CD14-positive monocyte (primary cell): ENCODE data around the gene SDR39U1. TPM values are rescaled to one million over a fixed set of nuclear protein-coding genes. Genes with fewer than 3 reads are reported as not detected.

ENCODE experiments used
- DNase-seq, 3 donors: peaks; one replicate each; pipeline ENCODE4 v3.0.0-alpha.2; 2011 to 2022
- H2AFZ ChIP-seq: 2 replicates; pipeline ENCODE4 v1.6.0; 2012; ENCODE audit warnings: mild to moderate bottlenecking, low read depth, low read length, inconsistent platforms; ENCODE audit not compliant: insufficient read depth, poor library complexity, severe bottlenecking
- H3K27ac ChIP-seq, 2 donors: 1 replicate in 1 of 2; 2 replicates in 1 of 2; pipeline ENCODE4 v1.5.1; 2012 to 2013; ENCODE audit warnings: low read length in 2 of 2, control low read depth in 1 of 2, inconsistent platforms in 1 of 2, low read depth in 1 of 2, mild to moderate bottlenecking in 1 of 2
- H3K27me3 ChIP-seq, 2 donors: one replicate each; pipeline versions ENCODE4 v1.6.0 to v1.6.1; 2011 to 2013; ENCODE audit warnings: low read length in 2 of 2; ENCODE audit not compliant: control insufficient read depth in 2 of 2, insufficient read depth in 2 of 2
- H3K36me3 ChIP-seq, 2 donors: replicated peaks in 1 of 2; 1 replicate in 1 of 2; 2 replicates in 1 of 2; pipeline versions ENCODE4 v1.5.1 to v1.6.1; 2012 to 2013; ENCODE audit warnings: low read length in 2 of 2, control low read depth in 1 of 2, inconsistent platforms in 1 of 2, mild to moderate bottlenecking in 1 of 2; ENCODE audit not compliant: insufficient read depth in 2 of 2, control insufficient read depth in 1 of 2
- H3K4me1 ChIP-seq, 2 donors: 1 replicate in 1 of 2; 2 replicates in 1 of 2; pipeline versions ENCODE4 v1.5.1 to v1.6.1; 2012 to 2013; ENCODE audit warnings: low read length in 2 of 2, control low read depth in 1 of 2, inconsistent platforms in 1 of 2, mild to moderate bottlenecking in 1 of 2, moderate library complexity in 1 of 2; ENCODE audit not compliant: insufficient read depth in 2 of 2, control insufficient read depth in 1 of 2
- H3K4me2 ChIP-seq: replicated peaks from 2 replicates; pipeline ENCODE3; 2012; ENCODE audit warnings: low read length, moderate library complexity, mild to moderate bottlenecking; ENCODE audit not compliant: poor library complexity, severe bottlenecking; ENCODE audit errors: extremely low read depth
- H3K4me3 ChIP-seq, 3 experiments: fragments of 200-600 bp in 1 of 3; sonication (generic) in 1 of 3; replicated peaks in 1 of 3; 1 replicate in 2 of 3; 2 replicates in 1 of 3; pipeline ENCODE4 v1.5.1; 2011 to 2013; ENCODE audit warnings: low read length in 3 of 3, mild to moderate bottlenecking in 3 of 3, control low read depth in 2 of 3, low read depth in 2 of 3, inconsistent platforms in 1 of 3, moderate library complexity in 1 of 3
- H3K79me2 ChIP-seq: 2 replicates; pipeline ENCODE4 v1.6.0; 2012; ENCODE audit warnings: mild to moderate bottlenecking, control low read depth, inconsistent platforms, low read length, moderate library complexity; ENCODE audit not compliant: insufficient read depth
- H3K9ac ChIP-seq: 2 replicates; pipeline ENCODE4 v1.6.0; 2017; ENCODE audit warnings: low read length, mild to moderate bottlenecking; ENCODE audit not compliant: insufficient read depth, poor library complexity, severe bottlenecking
- H3K9me3 ChIP-seq, 2 donors: replicated peaks in 1 of 2; 1 replicate in 1 of 2; 2 replicates in 1 of 2; pipeline versions ENCODE4 v1.5.1 to v1.6.1; 2012 to 2013; ENCODE audit warnings: low read length in 2 of 2, control low read depth in 1 of 2; ENCODE audit not compliant: control insufficient read depth in 1 of 2, insufficient read depth in 1 of 2
- H4K20me1 ChIP-seq: 2 replicates; pipeline ENCODE4 v1.6.0; 2012; ENCODE audit warnings: mild to moderate bottlenecking, low read length, control low read depth, moderate library complexity; ENCODE audit not compliant: insufficient read depth
- H3K27ac Mint-ChIP-seq, 7 donors: one replicate each; pipeline ENCODE4 v1.8.0; 2020; ENCODE audit warnings: mild to moderate bottlenecking in 7 of 7, mixed read lengths in 7 of 7, moderate library complexity in 6 of 7, inconsistent platforms in 2 of 7
- H3K27me3 Mint-ChIP-seq, 3 donors: one replicate each; pipeline ENCODE4 v1.8.0; 2021 to 2022; ENCODE audit warnings: low read depth in 3 of 3, mild to moderate bottlenecking in 3 of 3, mixed read lengths in 3 of 3, moderate library complexity in 3 of 3, inconsistent platforms in 1 of 3
- H3K36me3 Mint-ChIP-seq, 2 donors: one replicate each; pipeline ENCODE4 v1.8.0; 2020; ENCODE audit warnings: mixed read lengths in 2 of 2, inconsistent platforms in 1 of 2, mild to moderate bottlenecking in 1 of 2
- H3K4me1 Mint-ChIP-seq: one replicate; pipeline ENCODE4 v1.8.0; 2020; ENCODE audit warnings: mild to moderate bottlenecking, mixed read lengths
- H3K4me3 Mint-ChIP-seq, 2 donors: one replicate each; pipeline ENCODE4 v1.8.0; 2020; ENCODE audit warnings: mild to moderate bottlenecking in 2 of 2, mixed read lengths in 2 of 2, moderate library complexity in 1 of 2
- H3K9me3 Mint-ChIP-seq, 7 donors: one replicate each; pipeline ENCODE4 v1.8.0; 2020 to 2022; ENCODE audit warnings: mixed read lengths in 7 of 7, mild to moderate bottlenecking in 6 of 7, moderate library complexity in 6 of 7, inconsistent platforms in 2 of 7
- WGBS: methylation state at CpG from one replicate; pipeline ENCODE4 v1.1.5; 2013; ENCODE audit warnings: missing lambda C conversion rate; ENCODE audit not compliant: insufficient coverage; 5-methylcytosine and 5-hydroxymethylcytosine counted together
- intact Hi-C, 2 donors: fragments of 100-400 bp; cut with micrococcal nuclease; formaldehyde crosslinking; loops; one replicate each; pipeline versions ENCODE4 v1.15.0 to v1.15.1; 2023
- polyA plus RNA-seq, 3 donors: library from polyadenylated mRNA; depleted of rRNA in 1 of 3; unstranded in 2 of 3; stranded (reverse) in 1 of 3; fragments of 300-500 nt in 2 of 3; fragments of >200 nt in 1 of 3; fragmentation: Illumina TruSeq in 2 of 3; gene quantifications; 1 replicate in 2 of 3; 2 replicates in 1 of 3; pipeline ENCODE4 v1.2.3, GENCODE V29; 2012 to 2021
- TF ChIP-seq, protein P1 (sequence below): fragments of 200-600 bp; IDR thresholded peaks from one replicate; pipeline ENCODE4 v1.8.0; 2022; ENCODE audit warnings: antibody characterized with exemption, mild to moderate bottlenecking

The SDR39U1 gene
- polyA plus RNA-seq, 3 donors = 37.3 to 110 (median 39.2) TPM

- Histone ChIP-seq H3K4me1 (no peaks in the 10 kb centered on the region), H4K20me1 (no peaks in the 10 kb centered on the region), H2AFZ (no peak overlapping the region), H3K9me3 (no peaks in the 10 kb centered on the region), H3K9ac (no peak overlapping the region), H3K4me2 (no peak overlapping the region), H3K36me3 (no peaks in the 10 kb centered on the region), H3K27me3 (no peaks in the 10 kb centered on the region), H3K79me2 (no peaks in the 10 kb centered on the region), H3K27ac (no peak overlapping the region), H3K4me3 (no peak overlapping the region)
- no peak for DNase-seq
- Mint-ChIP-seq H3K9me3 (peaks cover 0 to 5% (median 0%) of the 10 kb centered on the region in 7 donors), H3K4me1 (no peaks in the 10 kb centered on the region), H3K4me3 (no peak overlapping the region), H3K36me3 (no peaks in the 10 kb centered on the region), H3K27me3 (peaks cover 0 to 4% (median 0%) of the 10 kb centered on the region in 3 donors), H3K27ac (no peak overlapping the region)
- WGBS = 78% methylated on average over 1 of the region's 5 CpGs
- intact Hi-C loops = no loop called here
- TF ChIP-seq, protein P1, sequence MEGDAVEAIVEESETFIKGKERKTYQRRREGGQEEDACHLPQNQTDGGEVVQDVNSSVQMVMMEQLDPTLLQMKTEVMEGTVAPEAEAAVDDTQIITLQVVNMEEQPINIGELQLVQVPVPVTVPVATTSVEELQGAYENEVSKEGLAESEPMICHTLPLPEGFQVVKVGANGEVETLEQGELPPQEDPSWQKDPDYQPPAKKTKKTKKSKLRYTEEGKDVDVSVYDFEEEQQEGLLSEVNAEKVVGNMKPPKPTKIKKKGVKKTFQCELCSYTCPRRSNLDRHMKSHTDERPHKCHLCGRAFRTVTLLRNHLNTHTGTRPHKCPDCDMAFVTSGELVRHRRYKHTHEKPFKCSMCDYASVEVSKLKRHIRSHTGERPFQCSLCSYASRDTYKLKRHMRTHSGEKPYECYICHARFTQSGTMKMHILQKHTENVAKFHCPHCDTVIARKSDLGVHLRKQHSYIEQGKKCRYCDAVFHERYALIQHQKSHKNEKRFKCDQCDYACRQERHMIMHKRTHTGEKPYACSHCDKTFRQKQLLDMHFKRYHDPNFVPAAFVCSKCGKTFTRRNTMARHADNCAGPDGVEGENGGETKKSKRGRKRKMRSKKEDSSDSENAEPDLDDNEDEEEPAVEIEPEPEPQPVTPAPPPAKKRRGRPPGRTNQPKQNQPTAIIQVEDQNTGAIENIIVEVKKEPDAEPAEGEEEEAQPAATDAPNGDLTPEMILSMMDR = no peak
Observed at GRCh38 chr14:24463017-24463883, 20.7 kb upstream of the SDR39U1 start.

DNA sequence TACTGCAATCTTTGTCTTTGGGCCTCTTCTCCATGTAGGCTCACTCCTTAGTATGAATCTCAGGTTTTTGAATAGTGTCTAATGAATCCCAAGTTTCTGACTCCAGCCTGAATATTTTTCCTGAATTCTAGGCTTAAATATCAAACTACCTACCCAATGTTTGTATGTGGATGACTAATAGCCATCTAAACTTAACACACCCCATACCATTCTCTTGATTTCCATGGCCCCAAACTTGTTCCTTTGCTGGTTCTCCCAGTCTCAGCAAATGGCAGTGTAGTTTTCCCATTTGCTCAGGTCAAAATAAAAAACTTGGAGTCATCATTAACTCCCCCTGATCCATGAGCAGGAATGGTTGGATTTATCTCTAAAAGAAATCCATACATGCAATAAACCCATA, 18.8 kb upstream of the SDR39U1 start:
- Histone ChIP-seq H3K4me2 (no peak overlapping the region), H3K4me3 (no peak overlapping the region), H3K36me3 (no peaks in the 10 kb centered on the region), H2AFZ (no peak overlapping the region), H3K9ac (no peak overlapping the region), H4K20me1 (no peaks in the 10 kb centered on the region), H3K79me2 (no peaks in the 10 kb centered on the region), H3K9me3 (no peaks in the 10 kb centered on the region), H3K4me1 (no peaks in the 10 kb centered on the region), H3K27ac (no peak overlapping the region), H3K27me3 (no peaks in the 10 kb centered on the region)
- peaks cover 0 to 5% (median 1%) of the 10 kb centered on the region in 7 donors for H3K9me3 Mint-ChIP-seq
- intact Hi-C loops = no loop called here
- peaks cover 0 to 4% (median 0%) of the 10 kb centered on the region in 3 donors for H3K27me3 Mint-ChIP-seq
- H3K27ac Mint-ChIP-seq = no peak overlapping the region
- H3K36me3 Mint-ChIP-seq = no peaks in the 10 kb centered on the region
- no peak overlapping the region for H3K4me3 Mint-ChIP-seq
- no peaks in the 10 kb centered on the region for H3K4me1 Mint-ChIP-seq
- DNase-seq = no peak
- TF ChIP-seq, protein P1 = no peak
